ENCODE results near the gene PPIA. TPM values are rescaled to one million over a fixed set of nuclear protein-coding genes. Genes with fewer than 3 reads are reported as not detected.

Gene PPIA
- total RNA-seq, 1 donor from 2014 or later = 1,411 TPM

- ATAC-seq (ENCODE audit: low read depth) (no peak), DNase-seq (no peak)
- Mint-ChIP-seq H3K27me3 (no peaks in the 10 kb centered on the region), H3K4me3 (no peak overlapping the region), H3K4me1 (peaks cover 27% of the 10 kb centered on the region), H3K36me3 (ENCODE audit: low read depth) (peaks cover 92% of the 10 kb centered on the region), H3K27ac (no peak overlapping the region), H3K9me3 (no peaks in the 10 kb centered on the region)
- ChIA-PET CTCF (no interaction called here), POLR2A (no interaction called here)
- TF ChIP-seq CTCF (IDR thresholded peaks at IDR 0.05) = no peak
- intact Hi-C loops (cut with micrococcal nuclease) = no loop called here
Measured at GRCh38 chr7:44764081-44764480, 32.4 kb upstream of the PPIA start.

- Mint-ChIP-seq H3K27me3 (no peaks in the 10 kb centered on the region), H3K36me3 (ENCODE audit: low read depth) (peaks cover 88% of the 10 kb centered on the region), H3K27ac (no peak overlapping the region), H3K4me1 (peaks cover 35% of the 10 kb centered on the region), H3K9me3 (no peaks in the 10 kb centered on the region), H3K4me3 (no peak overlapping the region)
- intact Hi-C loops (cut with micrococcal nuclease) = no loop called here
- no peak for TF ChIP-seq CTCF (IDR thresholded peaks at IDR 0.05)
- ChIA-PET CTCF (no interaction called here), POLR2A (no interaction called here)
- ATAC-seq (ENCODE audit: low read depth) (no peak), DNase-seq (no peak)
Measured at GRCh38 chr7:44764665-44765578, 31.6 kb upstream of the PPIA start.

GRCh38 chr7:44765579-44766415 lies 30.7 kb upstream of the PPIA start:
- no peak for DNase-seq

GRCh38 chr7:44766416-44766801 lies 30.1 kb upstream of the PPIA start:
- POLR2A ChIA-PET = interaction anchor here (0.6 to 5.0 kb wide), 2 partner anchors 15 to 175 kb away, joined by 9 to 66 read pairs; partner anchors contain the start of gene ZMIZ2

More at GRCh38 chr7:44765579-44766415, 30.7 kb upstream of the PPIA start:
- Mint-ChIP-seq H3K27me3 (no peaks in the 10 kb centered on the region), H3K36me3 (ENCODE audit: low read depth) (peaks cover 82% of the 10 kb centered on the region), H3K27ac (no peak overlapping the region), H3K9me3 (no peaks in the 10 kb centered on the region), H3K4me1 (peaks cover 44% of the 10 kb centered on the region), H3K4me3 (no peak overlapping the region)
- intact Hi-C loops (cut with micrococcal nuclease) = no loop called here
- TF ChIP-seq CTCF (IDR thresholded peaks at IDR 0.05) = no peak
- POLR2A ChIA-PET = interaction anchor here (0.6 to 5.0 kb wide), 2 partner anchors 15 to 174 kb away, joined by 9 to 66 read pairs; partner anchors contain the start of gene ZMIZ2
- no peak for ATAC-seq (ENCODE audit: low read depth)
- CTCF ChIA-PET = interaction anchor here (1.3 kb wide), 1 partner anchor 15 kb away, joined by 3 read pairs; no protein-coding TSS in a partner anchor

More at GRCh38 chr7:44766416-44766801, 30.1 kb upstream of the PPIA start:
- H3K4me1 Mint-ChIP-seq = peaks cover 50% of the 10 kb centered on the region
- TF ChIP-seq CTCF (IDR thresholded peaks at IDR 0.05) = no peak
- intact Hi-C loops (cut with micrococcal nuclease) = no loop called here
- CTCF ChIA-PET = interaction anchor here (0.5 to 1.3 kb wide), 2 partner anchors 15 to 35 kb away, joined by 3 read pairs; no protein-coding TSS in a partner anchor
- H3K4me3 Mint-ChIP-seq = no peak overlapping the region
- no peak for ATAC-seq (ENCODE audit: low read depth)
- DNase-seq = no peak
- no peaks in the 10 kb centered on the region for H3K9me3 Mint-ChIP-seq
- H3K27ac Mint-ChIP-seq = no peak overlapping the region
- H3K36me3 Mint-ChIP-seq (ENCODE audit: low read depth) = peaks cover 76% of the 10 kb centered on the region
- H3K27me3 Mint-ChIP-seq = no peaks in the 10 kb centered on the region

All from activated B cell treated with CpG ODN at 0.5 μM for 24 hours (primary cell).